ENCODE results near the gene SAMD15. TPM values are rescaled to one million over a fixed set of nuclear protein-coding genes. Genes with fewer than 3 reads are reported as not detected.

Gene SAMD15
- 1.4 to 3.1 TPM (median 1.5 TPM) in 5 replicates for total RNA-seq (2022; extraction: Qiagen RNA extraction)

GRCh38 chr14:77376771-77377501 is at the start of gene SAMD15, which contains the start of gene TMED8:
TSS of gene SAMD15 (plus strand) at chr14:77377379. CDS start at chr14:77377419, 40 bp downstream.
TSS of gene TMED8 (minus strand) at chr14:77377094. CDS start at chr14:77377053, 41 bp downstream.

GRCh38 chr14:77423423-77423822 is 46.2 kb downstream of the SAMD15 start, which contains the start of gene NOXRED1:
TSS of gene NOXRED1 (minus strand) at chr14:77423523. CDS start at chr14:77422889, 634 bp downstream.

Other genes with a start within 250 kb of the SAMD15 start
- gene ZDHHC22, start 235.6 kb upstream of the SAMD15 start, total RNA-seq (2022; extraction: Qiagen RNA extraction): 0.19 to 0.29 TPM (median 0.24 TPM) in 5 replicates
- gene TMEM63C, start 195.6 kb upstream of the SAMD15 start, total RNA-seq (2022; extraction: Qiagen RNA extraction): 7.5 to 8.2 TPM (median 7.9 TPM) in 5 replicates
- not detected in 5 replicates for gene NGB, start 106.2 kb upstream of the SAMD15 start, total RNA-seq (2022; extraction: Qiagen RNA extraction)
- gene POMT2, start 56.5 kb upstream of the SAMD15 start, total RNA-seq (2022; extraction: Qiagen RNA extraction): 23.1 to 30.7 TPM (median 27.5 TPM) in 5 replicates
- 31.7 to 35.9 TPM (median 33.3 TPM) in 5 replicates for gene GSTZ1, start 56.3 kb upstream of the SAMD15 start, total RNA-seq (2022; extraction: Qiagen RNA extraction)
- 4.4 to 7.0 TPM (median 6.0 TPM) in 5 replicates for gene TMED8, start 285 bp upstream of the SAMD15 start, total RNA-seq (2022; extraction: Qiagen RNA extraction)
- gene NOXRED1, start 46.1 kb downstream of the SAMD15 start, total RNA-seq (2022; extraction: Qiagen RNA extraction): 0.05 to 0.08 TPM (median 0.05 TPM) in 4 of 5 replicates, not detected in the other
- gene VIPAS39, start 80.2 kb downstream of the SAMD15 start, total RNA-seq (2022; extraction: Qiagen RNA extraction): 12.2 to 14.7 TPM (median 13.5 TPM) in 5 replicates
- gene AHSA1, start 80.7 kb downstream of the SAMD15 start, total RNA-seq (2022; extraction: Qiagen RNA extraction): 207 to 243 TPM (median 225 TPM) in 5 replicates
- 0.29 to 0.44 TPM (median 0.43 TPM) in 5 replicates for gene ISM2, start 121.4 kb downstream of the SAMD15 start, total RNA-seq (2022; extraction: Qiagen RNA extraction)
- 27.7 to 39.8 TPM (median 34.9 TPM) in 5 replicates for gene SPTLC2, start 239.3 kb downstream of the SAMD15 start, total RNA-seq (2022; extraction: Qiagen RNA extraction)